Endodermal cell (in vitro differentiated cells): ENCODE results near the gene SLC17A9. TPM values are rescaled to one million over a fixed set of nuclear protein-coding genes. Genes with fewer than 3 reads are reported as not detected.
A peak's percentile ranks its signal among the peaks of the same experiment; 100 is the strongest.

Experiments used
- DNase-seq: peaks from one replicate; pipeline ENCODE4 v3.0.0-alpha.2; 2017
- H3K27ac ChIP-seq: 2 replicates; pipeline ENCODE4 v1.5.1; 2013; ENCODE audit warnings: mild to moderate bottlenecking, low read depth, low read length, moderate library complexity
- H3K27me3 ChIP-seq: 2 replicates; pipeline ENCODE4 v1.6.1; 2013; ENCODE audit warnings: mild to moderate bottlenecking, low read length, moderate library complexity; ENCODE audit not compliant: insufficient read depth, control insufficient read depth, poor library complexity, severe bottlenecking
- H3K36me3 ChIP-seq: 2 replicates; pipeline ENCODE4 v1.7.0; 2013; ENCODE audit warnings: mild to moderate bottlenecking, low read length, moderate library complexity; ENCODE audit not compliant: control insufficient read depth, insufficient read depth
- H3K4me1 ChIP-seq: one replicate; pipeline ENCODE4 v1.7.0; 2013; ENCODE audit warnings: low read length; ENCODE audit not compliant: control insufficient read depth, insufficient read depth
- H3K4me3 ChIP-seq: 2 replicates; pipeline ENCODE4 v1.5.1; 2013; ENCODE audit warnings: mild to moderate bottlenecking, low read length, moderate library complexity
- H3K9ac ChIP-seq: 2 replicates; pipeline ENCODE4 v1.6.1; 2013; ENCODE audit warnings: mild to moderate bottlenecking, low read length, moderate library complexity; ENCODE audit not compliant: poor library complexity, severe bottlenecking; ENCODE audit errors: extremely low read depth
- H3K9me3 ChIP-seq: 2 replicates; pipeline ENCODE4 v1.6.1; 2013; ENCODE audit warnings: mild to moderate bottlenecking, low read length, moderate library complexity; ENCODE audit not compliant: control insufficient read depth
- H3K27ac Mint-ChIP-seq: 2 replicates; pipeline ENCODE4 v1.8.0; 2020; ENCODE audit warnings: mixed read lengths
- H3K27me3 Mint-ChIP-seq: 2 replicates; pipeline ENCODE4 v1.8.0; 2021; ENCODE audit warnings: mild to moderate bottlenecking, mixed read lengths; ENCODE audit not compliant: insufficient read depth
- H3K36me3 Mint-ChIP-seq: 2 replicates; pipeline ENCODE4 v1.8.0; 2020; ENCODE audit warnings: low read depth, mixed read lengths
- H3K4me1 Mint-ChIP-seq: 2 replicates; pipeline ENCODE4 v1.8.0; 2020; ENCODE audit warnings: mixed read lengths
- H3K4me3 Mint-ChIP-seq: 2 replicates; pipeline ENCODE4 v1.8.0; 2020; ENCODE audit warnings: mild to moderate bottlenecking, moderate library complexity, mixed read lengths
- H3K9me3 Mint-ChIP-seq: 2 replicates; pipeline ENCODE4 v1.8.0; 2020; ENCODE audit warnings: mild to moderate bottlenecking, mixed read lengths
- CTCF ChIP-seq: fragments of 200-600 bp; sonication (generic); conservative IDR thresholded peaks from 2 replicates; pipeline ENCODE4 v1.5.0; 2021; ENCODE audit warnings: antibody characterized with exemption, mild to moderate bottlenecking
- WGBS, 2 experiments: methylation state at CpG; one replicate each; pipeline versions ENCODE4 v1.1.5 to v1.1.7; 2013; ENCODE audit warnings: missing lambda C conversion rate in 2 of 2, mixed read lengths in 1 of 2; ENCODE audit not compliant: insufficient coverage in 1 of 2, insufficient read length in 1 of 2; 5-methylcytosine and 5-hydroxymethylcytosine counted together
- total RNA-seq, 2 donors: library from RNA; stranded (reverse); fragmentation: NEBNext Ultra II Directional in 1 of 2; extraction: Animal tissue kit (Norgen Biotek cat#: 25700) in 1 of 2; gene quantifications; 2 replicates in 1 of 2; 3 replicates in 1 of 2; pipeline ENCODE4 v1.2.1, GENCODE V29; 2021

Gene SLC17A9
- total RNA-seq, 2 donors from 2014 or later, result 8.9 to 10.2 TPM

- Histone ChIP-seq H3K9ac (no peak overlapping the region), H3K9me3 (peaks cover 19% of the 10 kb centered on the region), H3K27me3 (peaks cover 72% of the 10 kb centered on the region), H3K27ac (no peak overlapping the region), H3K4me3 (peak overlapping the region; percentile 20), H3K4me1 (peaks cover 3% of the 10 kb centered on the region), H3K36me3 (no peaks in the 10 kb centered on the region)
- Mint-ChIP-seq H3K4me1 (no peaks in the 10 kb centered on the region), H3K4me3 (no peak overlapping the region), H3K36me3 (peaks cover 3% of the 10 kb centered on the region), H3K27me3 (peaks cover 58% of the 10 kb centered on the region), H3K9me3 (peaks cover 21% of the 10 kb centered on the region), H3K27ac (no peak overlapping the region)
- DNase-seq, result no peak
- TF ChIP-seq CTCF, result no peak
Observed at GRCh38 chr20:63013207-63013606, 60.7 kb downstream of the SLC17A9 start.

DNA sequence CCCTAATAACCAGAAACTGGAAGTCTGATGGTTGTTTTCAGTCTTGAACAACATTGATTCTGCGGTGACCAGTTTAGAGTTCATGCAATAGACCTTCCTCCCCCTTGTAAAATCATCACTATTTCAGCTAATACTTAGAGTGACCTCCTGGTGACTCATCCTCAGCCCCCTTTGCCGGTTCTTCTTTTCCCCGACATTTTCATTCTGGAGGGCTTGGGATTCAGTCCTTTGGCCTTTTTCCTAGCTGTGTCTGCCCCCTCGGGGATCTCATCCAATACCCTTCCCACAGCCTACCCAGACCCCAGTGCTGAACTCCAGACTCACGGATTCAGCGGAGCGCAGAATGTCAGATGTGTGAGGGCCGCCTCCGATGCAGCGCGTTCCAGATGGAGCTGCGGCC is 61.8 kb downstream of the SLC17A9 start:
- no peaks in the 10 kb centered on the region for H3K4me1 Mint-ChIP-seq

DNA sequence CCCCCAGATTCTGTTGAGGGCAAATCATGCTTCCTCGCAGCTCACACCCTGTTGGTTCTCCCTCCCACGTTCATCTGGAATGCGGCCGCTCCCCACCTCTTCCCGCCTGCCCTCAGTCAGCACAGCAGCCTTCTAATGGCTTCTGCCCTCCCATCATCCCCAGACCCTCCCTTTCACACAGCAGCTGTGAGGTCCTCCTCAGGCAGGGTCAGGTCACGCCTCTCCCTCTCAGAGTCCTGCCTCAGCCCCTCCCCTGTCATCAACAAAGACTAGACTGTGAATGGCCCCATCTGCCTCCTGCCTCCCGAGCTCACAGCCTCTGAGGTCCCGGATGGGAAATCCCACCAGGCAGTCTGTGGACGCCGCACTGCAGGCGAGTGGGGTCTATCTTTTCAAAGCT is 62.2 kb downstream of the SLC17A9 start:
- no peak overlapping the region for H3K27ac Mint-ChIP-seq
- no peak overlapping the region for H3K4me3 ChIP-seq
- H3K4me3 Mint-ChIP-seq, result peak overlapping the region; percentile 28
- H3K4me1 Mint-ChIP-seq, result no peaks in the 10 kb centered on the region
- DNase-seq, result peak; percentile 95
- no peak for TF ChIP-seq CTCF
- H3K27me3 Mint-ChIP-seq, result peaks cover 46% of the 10 kb centered on the region
- H3K4me1 ChIP-seq, result no peaks in the 10 kb centered on the region
- peak overlapping the region; percentile 83 for H3K27ac ChIP-seq
- peaks cover 19% of the 10 kb centered on the region for H3K9me3 ChIP-seq
- no peaks in the 10 kb centered on the region for H3K36me3 ChIP-seq
- H3K27me3 ChIP-seq, result peaks cover 57% of the 10 kb centered on the region
- H3K9ac ChIP-seq, result no peak overlapping the region
- peaks cover 4% of the 10 kb centered on the region for H3K36me3 Mint-ChIP-seq
- peaks cover 24% of the 10 kb centered on the region for H3K9me3 Mint-ChIP-seq
- 11 to 21% methylated on average over 3 to 11 of the region's 11 CpGs for WGBS, 2 experiments

More for the DNA sequence above, 61.8 kb downstream of the SLC17A9 start:
- 33 to 44% methylated on average over 4 to 12 of the region's 12 CpGs for WGBS, 2 experiments
- peaks cover 3% of the 10 kb centered on the region for H3K36me3 Mint-ChIP-seq
- H3K9me3 Mint-ChIP-seq, result peaks cover 21% of the 10 kb centered on the region
- Histone ChIP-seq H3K36me3 (no peaks in the 10 kb centered on the region), H3K9ac (no peak overlapping the region), H3K4me1 (no peaks in the 10 kb centered on the region), H3K4me3 (no peak overlapping the region), H3K27me3 (peaks cover 61% of the 10 kb centered on the region), H3K27ac (peak overlapping the region; percentile 24), H3K9me3 (peaks cover 19% of the 10 kb centered on the region)
- peaks cover 47% of the 10 kb centered on the region for H3K27me3 Mint-ChIP-seq
- peak overlapping the region; percentile 28 for H3K4me3 Mint-ChIP-seq
- no peak for TF ChIP-seq CTCF
- DNase-seq, result no peak
- H3K27ac Mint-ChIP-seq, result no peak overlapping the region
